ENCODE measurements around the gene BATF. TPM values are rescaled to one million over a fixed set of nuclear protein-coding genes. Genes with fewer than 3 reads are reported as not detected.
A peak's percentile ranks its signal among the peaks of the same experiment; 100 is the strongest.
"Not testable (repeated sequence)": the region's sequence is repeated elsewhere in the genome, so short reads cannot be mapped to it uniquely, and the experiment has no call there.

BATF gene, protein sequence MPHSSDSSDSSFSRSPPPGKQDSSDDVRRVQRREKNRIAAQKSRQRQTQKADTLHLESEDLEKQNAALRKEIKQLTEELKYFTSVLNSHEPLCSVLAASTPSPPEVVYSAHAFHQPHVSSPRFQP
- total RNA-seq = not detected

DNA sequence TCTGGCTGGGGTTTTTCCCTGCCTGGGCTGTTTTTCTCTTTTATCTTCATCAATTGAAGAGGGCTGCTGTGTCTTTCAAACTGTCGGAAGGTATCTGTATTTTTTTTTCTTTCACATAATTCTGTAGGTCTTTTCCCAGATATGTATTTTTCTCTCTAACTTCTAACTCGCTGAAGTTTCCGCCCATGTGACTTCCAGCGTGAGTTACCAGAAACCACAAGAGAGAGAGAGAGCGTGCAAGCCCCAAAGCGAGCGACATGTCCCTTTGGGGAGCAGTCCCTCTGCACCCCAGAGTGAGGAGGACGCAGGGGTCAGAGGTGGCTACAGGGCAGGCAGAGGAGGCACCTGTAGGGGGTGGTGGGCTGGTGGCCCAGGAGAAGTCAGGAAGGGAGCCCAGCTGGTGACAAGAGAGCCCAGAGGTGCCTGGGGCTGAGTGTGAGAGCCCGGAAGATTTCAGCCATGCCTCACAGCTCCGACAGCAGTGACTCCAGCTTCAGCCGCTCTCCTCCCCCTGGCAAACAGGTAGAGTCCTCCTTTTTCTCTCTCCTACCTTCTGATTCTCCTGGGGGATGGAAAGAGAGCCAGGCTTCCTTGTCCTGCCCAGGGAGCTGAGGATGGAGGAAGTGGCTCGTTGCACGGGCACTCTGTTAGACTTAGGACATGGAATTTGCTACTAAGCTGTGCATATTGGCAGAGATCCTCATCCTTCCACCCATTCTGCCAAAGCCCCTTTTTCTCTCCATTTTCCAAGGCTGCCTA lies at the start of gene BATF:
Gene BATF, plus strand, starts transcription at position 246 of the 759 bp plus-strand sequence. Its CDS starts 214 bp downstream, at position 460.
- no peaks in the 10 kb centered on the region for H3K4me1 ChIP-seq (replicated peaks in 1 of 2)
- in situ Hi-C loops (cut with MboI; ENCODE audit: low pct_unique_long_range_greater_than_20kb in 2 of 9, low sequenced_read_pairs in 9 of 9, unreplicated experiment in 9 of 9) = no loop called here
- 24 to 100% (median 75%) methylated on average over 1 to 12 of the region's 13 CpGs for WGBS, 10 experiments
- no peak within 1 kb of the TSS for H3K27ac ChIP-seq
- no peak within 1 kb of the TSS for H3K4me3 ChIP-seq
- ATAC-seq (replicated peaks in 6 of 8) = no peak

- not testable (repeated sequence) for H3K4me3 ChIP-seq; H3K4me1 ChIP-seq (replicated peaks in 1 of 2); H3K27ac ChIP-seq
- peak in 3 of 8 experiments; percentile 92 to 98 (median 93) for ATAC-seq (replicated peaks in 6 of 8)
- WGBS, 10 experiments = 68 to 100% (median 82%) methylated on average over 1 to 6 of the region's 6 CpGs; no CpG with 5 or more reads in 2 of the 10 experiments
- in situ Hi-C loops (cut with MboI; ENCODE audit: low pct_unique_long_range_greater_than_20kb in 2 of 9, low sequenced_read_pairs in 9 of 9, unreplicated experiment in 9 of 9) = loop anchor here in 1 of 9 experiments (25.0 kb wide), 1 partner anchor 337 kb away; the partner anchor contains the start of gene NEK9
Measured at GRCh38 chr14:75474127-75474526, 48.1 kb upstream of the BATF start.

DNA sequence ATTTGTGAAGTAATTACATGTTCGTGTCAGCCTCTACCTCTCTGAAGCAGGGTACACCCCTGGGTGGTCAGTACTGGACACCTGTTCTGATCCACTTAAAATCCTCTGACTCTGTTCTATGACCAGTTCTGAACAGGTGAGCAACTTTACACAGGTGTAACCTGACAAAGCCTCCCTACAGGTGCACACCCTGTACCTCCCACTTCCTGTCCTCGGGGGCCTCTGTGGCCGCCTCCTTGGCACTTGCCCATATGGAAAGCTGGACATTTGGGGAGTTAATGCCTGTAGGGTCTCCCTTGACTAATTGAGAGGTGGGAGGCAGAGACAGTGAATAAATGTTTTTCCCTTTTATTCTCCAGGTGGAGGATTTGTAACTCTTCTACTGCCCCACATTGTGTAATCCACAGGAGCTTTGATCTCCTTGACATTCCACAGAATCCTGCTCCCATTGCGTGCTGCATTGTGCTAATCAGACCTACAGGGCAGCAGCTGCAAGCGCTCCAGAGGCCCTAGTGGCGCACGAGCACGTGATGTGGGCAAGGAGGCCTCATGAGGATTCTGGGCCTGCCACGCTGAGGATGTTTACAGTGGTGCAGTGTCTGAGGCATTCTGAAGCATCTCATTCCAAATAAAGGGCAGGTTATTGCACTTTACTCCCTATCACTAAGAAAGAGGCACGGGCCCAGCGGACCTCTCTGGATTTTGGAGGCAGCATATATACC lies 45.8 kb upstream of the BATF start:
- in situ Hi-C loops (cut with MboI; ENCODE audit: low pct_unique_long_range_greater_than_20kb in 2 of 9, low sequenced_read_pairs in 9 of 9, unreplicated experiment in 9 of 9) = loop anchor here (25.0 kb wide), 2 partner anchors 164 to 339 kb away; partner anchors contain the start of gene NEK9 (in 6 of the 9)
- peak in 5 of 8 experiments; percentile 95 to 100 (median 99) for ATAC-seq (replicated peaks in 6 of 8)
- H3K4me3 ChIP-seq = no peak overlapping the region
- H3K27ac ChIP-seq = no peak overlapping the region
- peaks cover 8% of the 10 kb centered on the region in 2 donors for H3K4me1 ChIP-seq (replicated peaks in 1 of 2)
- WGBS, 10 experiments = 64 to 96% (median 82%) methylated on average over 1 to 6 of the region's 11 CpGs; no CpG with 5 or more reads in 3 of the 10 experiments

- Histone ChIP-seq H3K4me3 (no peak overlapping the region), H3K27ac (no peak overlapping the region), H3K4me1 (replicated peaks in 1 of 2) (peaks cover 8% of the 10 kb centered on the region in 2 donors)
- no peak for ATAC-seq (replicated peaks in 6 of 8)
- in situ Hi-C loops (cut with MboI; ENCODE audit: low pct_unique_long_range_greater_than_20kb in 2 of 9, low sequenced_read_pairs in 9 of 9, unreplicated experiment in 9 of 9) = loop anchor here (25.0 kb wide), 2 partner anchors 166 to 341 kb away; partner anchors contain the start of gene NEK9 (in 6 of the 9)
- WGBS, 10 experiments = 90 to 100% (median 96%) methylated on average over 1 to 5 of the region's 5 CpGs; no CpG with 5 or more reads in 6 of the 10 experiments
Measured at GRCh38 chr14:75477881-75478280, 44.4 kb upstream of the BATF start.

GRCh38 chr14:75479770-75480600 lies 42.3 kb upstream of the BATF start:
- ATAC-seq (replicated peaks in 6 of 8) = no peak
- Histone ChIP-seq H3K27ac (no peak overlapping the region), H3K4me3 (no peak overlapping the region), H3K4me1 (replicated peaks in 1 of 2) (peaks cover 8% of the 10 kb centered on the region in 2 donors)
- in situ Hi-C loops (cut with MboI; ENCODE audit: low pct_unique_long_range_greater_than_20kb in 2 of 9, low sequenced_read_pairs in 9 of 9, unreplicated experiment in 9 of 9) = loop anchor here (10.0 to 25.0 kb wide), 3 partner anchors 168 to 343 kb away; partner anchors contain the start of gene NEK9 (in 6 of the 9)
- 11 to 100% (median 40%) methylated on average over 1 to 10 of the region's 11 CpGs; no CpG with 5 or more reads in 1 of the 10 experiments for WGBS, 10 experiments

DNA sequence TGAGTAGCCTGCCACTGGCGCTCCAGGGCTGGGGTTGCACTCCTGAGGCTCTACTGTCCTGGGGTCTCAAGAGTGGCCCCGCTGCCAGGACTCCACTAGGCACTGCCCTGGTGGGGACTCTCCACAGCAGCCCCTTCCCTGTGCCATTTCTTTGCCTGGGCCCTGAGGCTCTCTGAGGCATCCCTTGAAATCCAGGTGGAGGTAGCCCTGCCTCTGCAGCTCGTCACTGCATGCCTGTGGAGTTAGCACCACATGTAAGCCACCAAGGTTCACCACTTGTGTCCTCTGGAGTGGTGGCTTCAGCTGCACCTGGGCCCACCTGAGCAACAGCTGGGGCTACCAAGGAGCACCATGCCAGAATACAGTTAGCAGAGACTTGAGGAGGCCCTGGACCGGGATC lies 39.9 kb upstream of the BATF start:
- in situ Hi-C loops (cut with MboI; ENCODE audit: low pct_unique_long_range_greater_than_20kb in 2 of 9, low sequenced_read_pairs in 9 of 9, unreplicated experiment in 9 of 9) = loop anchor here (10.0 to 25.0 kb wide), 3 partner anchors 170 to 345 kb away; partner anchors contain the start of gene NEK9 (in 6 of the 9)
- H3K27ac ChIP-seq = no peak overlapping the region
- WGBS, 10 experiments = 20 to 100% (median 100%) methylated on average over 1 to 3 of the region's 4 CpGs; no CpG with 5 or more reads in 5 of the 10 experiments
- no peak overlapping the region for H3K4me3 ChIP-seq
- peaks cover 0 to 8% of the 10 kb centered on the region in 2 donors for H3K4me1 ChIP-seq (replicated peaks in 1 of 2)
- ATAC-seq (replicated peaks in 6 of 8) = no peak

DNA sequence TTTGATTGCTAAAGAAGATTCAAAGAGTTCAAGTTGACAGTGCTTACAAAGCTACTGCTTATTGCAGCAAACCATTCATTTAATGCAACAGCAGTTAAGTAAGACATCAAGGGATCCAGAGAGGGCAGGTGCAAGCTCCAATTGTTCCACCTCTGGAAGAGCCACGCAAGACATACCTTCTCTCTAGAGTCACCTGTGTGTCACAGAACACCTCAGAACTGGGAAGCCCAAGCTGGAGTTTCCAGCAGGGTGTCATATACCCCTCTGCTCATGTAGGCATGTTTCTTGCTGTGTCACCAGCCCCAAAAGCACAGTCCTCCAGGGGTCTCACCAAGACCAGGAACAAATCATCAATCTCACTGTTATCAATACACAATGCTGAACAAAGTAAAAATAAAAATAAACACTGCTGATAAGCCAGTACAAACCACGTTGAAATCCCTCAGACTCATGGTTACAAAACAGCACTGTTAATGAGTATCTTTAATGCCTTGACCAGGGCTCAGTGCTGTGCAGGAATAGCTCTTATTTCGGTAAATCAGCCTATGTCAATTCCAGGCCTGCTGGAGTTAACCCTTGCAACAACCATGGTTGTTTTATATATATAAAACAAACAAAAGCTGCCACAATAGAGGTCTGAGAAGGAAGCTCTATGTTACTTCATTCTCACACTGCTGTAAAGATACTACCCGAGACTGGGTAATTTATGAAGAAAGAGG lies 37.4 kb upstream of the BATF start:
- in situ Hi-C loops (cut with MboI; ENCODE audit: low pct_unique_long_range_greater_than_20kb in 2 of 9, low sequenced_read_pairs in 9 of 9, unreplicated experiment in 9 of 9) = loop anchor here (10.0 to 25.0 kb wide), 3 partner anchors 173 to 348 kb away; partner anchors contain the start of gene NEK9 (in 6 of the 9)
- no peak overlapping the region for H3K4me3 ChIP-seq
- peaks cover 0 to 5% of the 10 kb centered on the region in 2 donors for H3K4me1 ChIP-seq (replicated peaks in 1 of 2)
- H3K27ac ChIP-seq = no peak overlapping the region
- ATAC-seq (replicated peaks in 6 of 8) = no peak
- WGBS, 10 experiments = 39 to 88% (median 75%) methylated on average over 1 to 4 of the region's 4 CpGs; no CpG with 5 or more reads in 2 of the 10 experiments

- Histone ChIP-seq H3K27ac (no peak overlapping the region), H3K4me3 (no peak overlapping the region), H3K4me1 (replicated peaks in 1 of 2) (no peaks in the 10 kb centered on the region)
- peak in 2 of 8 experiments; percentile 35 to 37 for ATAC-seq (replicated peaks in 6 of 8)
- in situ Hi-C loops (cut with MboI; ENCODE audit: low pct_unique_long_range_greater_than_20kb in 2 of 9, low sequenced_read_pairs in 9 of 9, unreplicated experiment in 9 of 9) = loop anchor here (10.0 to 25.0 kb wide), 3 partner anchors 174 to 349 kb away; partner anchors contain the start of gene NEK9 (in 6 of the 9)
- WGBS, 10 experiments = 14 to 100% (median 77%) methylated on average over 1 of the region's 1 CpG; no CpG with 5 or more reads in 3 of the 10 experiments
Measured at GRCh38 chr14:75486318-75486717, 36.0 kb upstream of the BATF start.

GRCh38 chr14:75487155-75487671 lies 35.1 kb upstream of the BATF start:
- WGBS, 10 experiments = 20 to 94% (median 70%) methylated on average over 1 to 6 of the region's 7 CpGs; no CpG with 5 or more reads in 3 of the 10 experiments
- no peak overlapping the region for H3K4me3 ChIP-seq
- in situ Hi-C loops (cut with MboI; ENCODE audit: low pct_unique_long_range_greater_than_20kb in 2 of 9, low sequenced_read_pairs in 9 of 9, unreplicated experiment in 9 of 9) = loop anchor here (10.0 to 25.0 kb wide), 3 partner anchors 175 to 350 kb away; partner anchors contain the start of gene NEK9 (in 6 of the 9)
- no peak for ATAC-seq (replicated peaks in 6 of 8)
- H3K4me1 ChIP-seq (replicated peaks in 1 of 2) = no peaks in the 10 kb centered on the region
- H3K27ac ChIP-seq = no peak overlapping the region

GRCh38 chr14:75489480-75489837 lies 32.8 kb upstream of the BATF start:
- Histone ChIP-seq H3K27ac (no peak overlapping the region), H3K4me3 (no peak overlapping the region), H3K4me1 (replicated peaks in 1 of 2) (no peaks in the 10 kb centered on the region)
- WGBS, 10 experiments = 0 to 100% (median 80%) methylated on average over 1 to 4 of the region's 6 CpGs; no CpG with 5 or more reads in 5 of the 10 experiments
- in situ Hi-C loops (cut with MboI; ENCODE audit: low pct_unique_long_range_greater_than_20kb in 2 of 9, low sequenced_read_pairs in 9 of 9, unreplicated experiment in 9 of 9) = loop anchor here (10.0 to 25.0 kb wide), 3 partner anchors 177 to 352 kb away; partner anchors contain the start of gene NEK9 (in 6 of the 9)
- ATAC-seq (replicated peaks in 6 of 8) = no peak

DNA sequence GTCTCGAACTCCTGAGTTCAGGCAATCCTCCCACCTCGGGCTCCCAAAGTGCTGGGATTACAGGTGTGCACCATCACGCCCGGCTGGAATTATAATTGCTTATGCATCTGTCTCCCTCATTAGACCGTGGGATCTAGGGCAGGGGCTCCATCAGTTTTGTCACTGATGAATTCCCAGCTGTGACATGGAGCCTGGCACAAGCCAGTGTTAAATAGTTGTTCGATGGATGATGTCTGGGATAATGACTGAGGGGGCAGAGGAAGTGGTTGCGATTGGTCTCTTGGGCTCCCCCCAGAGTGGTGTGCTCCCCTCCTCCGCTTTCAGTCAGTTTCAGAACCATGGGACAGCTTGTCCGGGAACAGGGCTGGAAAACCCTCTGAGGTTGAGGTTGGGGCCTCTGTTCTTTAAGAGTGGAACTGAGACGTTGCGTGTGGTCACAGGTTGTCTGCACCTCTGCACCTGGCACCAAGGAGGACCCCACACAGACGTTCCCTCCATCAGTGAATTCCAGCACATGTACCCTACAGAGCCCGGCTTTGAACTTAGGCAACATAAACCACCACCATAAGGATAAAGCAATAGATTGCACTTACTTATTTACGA lies 30.8 kb upstream of the BATF start:
- ATAC-seq (replicated peaks in 6 of 8) = no peak
- Histone ChIP-seq H3K4me1 (replicated peaks in 1 of 2) (no peaks in the 10 kb centered on the region), H3K27ac (no peak overlapping the region), H3K4me3 (no peak overlapping the region)
- WGBS, 10 experiments = 31 to 100% (median 78%) methylated on average over 1 to 7 of the region's 14 CpGs
- in situ Hi-C loops (cut with MboI; ENCODE audit: low pct_unique_long_range_greater_than_20kb in 2 of 9, low sequenced_read_pairs in 9 of 9, unreplicated experiment in 9 of 9) = loop anchor here (25.0 kb wide), 2 partner anchors 179 to 354 kb away; partner anchors contain the start of gene NEK9 (in 6 of the 9)
